K562 (cell line): ENCODE data around the gene ERFL. TPM values are rescaled to one million over a fixed set of nuclear protein-coding genes. Genes with fewer than 3 reads are reported as not detected.

Experiments
- HIVEP1 ChIP-seq: fragments of 250-450 bp; sonication (Bioruptor Pico); IDR thresholded peaks from 2 replicates; pipeline ENCODE4 v1.4.0; 2020; ENCODE audit warnings: mild to moderate bottlenecking
- NR2C2 ChIP-seq, 2 experiments: fragments of 200-800 bp in 1 of 2; sonication (Bioruptor generic) in 1 of 2; sonication (generic) in 1 of 2; formaldehyde crosslinking in 1 of 2; IDR thresholded peaks; 2 replicates each; pipeline versions ENCODE4 v1.6.1 to v1.8.0; 2016 to 2022; ENCODE audit warnings: mild to moderate bottlenecking in 1 of 2, missing compliant biosample characterization in 1 of 2, missing genetic modification characterization in 1 of 2, missing genetic modification reagents in 1 of 2
- SRSF1 ChIP-seq: fragments of 200-400 bp; formaldehyde crosslinking; IDR thresholded peaks from 2 replicates; pipeline ENCODE4 v1.6.1; 2017; ENCODE audit warnings: mild to moderate bottlenecking, low read depth, low read length, moderate library complexity
- TCF7 ChIP-seq: sonication (generic); IDR thresholded peaks from 2 replicates; pipeline ENCODE4 v1.6.1; 2016; ENCODE audit warnings: antibody characterized with exemption, borderline replicate concordance
- polyA plus RNA-seq, 8 experiments: library from polyadenylated mRNA; depleted of rRNA in 4 of 8; stranded (reverse) in 5 of 8; unstranded in 3 of 8; fragments of >200 nt; fragmentation: Nextera tagmentation in 2 of 8; fragmentation: Illumina TruSeq in 1 of 8; extraction: Ambion mirVana in 2 of 8; extraction: Trizol in 1 of 8; gene quantifications; 2 replicates each; pipeline versions ENCODE4 v1.2.1 to v1.2.3, GENCODE V29; 2011 to 2014; ENCODE audit warnings: inconsistent platforms in 1 of 8, missing spikeins in 1 of 8
- total RNA-seq, 7 experiments: library from RNA; depleted of rRNA in 6 of 7; stranded (reverse); fragments of >200 nt in 6 of 7; fragmentation: Illumina TruSeq in 2 of 7; extraction: Trizol in 2 of 7; gene quantifications; 2 replicates each; pipeline versions ENCODE4 v1.2.1 to v1.2.3, GENCODE V29; 2011 to 2021; ENCODE audit warnings: low replicate concordance in 1 of 7
- TF ChIP-seq, protein P1 (sequence below), 2 experiments: fragments of 450-650 bp; formaldehyde crosslinking in 1 of 2; IDR thresholded peaks; 2 replicates each; pipeline versions ENCODE4 v1.4.0 to v1.6.1; 2014 to 2020; ENCODE audit warnings: mild to moderate bottlenecking in 2 of 2, borderline replicate concordance in 1 of 2, low read depth in 1 of 2

ERFL gene
- total and polyA plus RNA-seq, 9 of the 15 experiments (the other 6 are each of a cell fraction or from before 2014, with no cell fraction given) = 0.07 to 0.75 (median 0.32) TPM; not detected in 4

DNA sequence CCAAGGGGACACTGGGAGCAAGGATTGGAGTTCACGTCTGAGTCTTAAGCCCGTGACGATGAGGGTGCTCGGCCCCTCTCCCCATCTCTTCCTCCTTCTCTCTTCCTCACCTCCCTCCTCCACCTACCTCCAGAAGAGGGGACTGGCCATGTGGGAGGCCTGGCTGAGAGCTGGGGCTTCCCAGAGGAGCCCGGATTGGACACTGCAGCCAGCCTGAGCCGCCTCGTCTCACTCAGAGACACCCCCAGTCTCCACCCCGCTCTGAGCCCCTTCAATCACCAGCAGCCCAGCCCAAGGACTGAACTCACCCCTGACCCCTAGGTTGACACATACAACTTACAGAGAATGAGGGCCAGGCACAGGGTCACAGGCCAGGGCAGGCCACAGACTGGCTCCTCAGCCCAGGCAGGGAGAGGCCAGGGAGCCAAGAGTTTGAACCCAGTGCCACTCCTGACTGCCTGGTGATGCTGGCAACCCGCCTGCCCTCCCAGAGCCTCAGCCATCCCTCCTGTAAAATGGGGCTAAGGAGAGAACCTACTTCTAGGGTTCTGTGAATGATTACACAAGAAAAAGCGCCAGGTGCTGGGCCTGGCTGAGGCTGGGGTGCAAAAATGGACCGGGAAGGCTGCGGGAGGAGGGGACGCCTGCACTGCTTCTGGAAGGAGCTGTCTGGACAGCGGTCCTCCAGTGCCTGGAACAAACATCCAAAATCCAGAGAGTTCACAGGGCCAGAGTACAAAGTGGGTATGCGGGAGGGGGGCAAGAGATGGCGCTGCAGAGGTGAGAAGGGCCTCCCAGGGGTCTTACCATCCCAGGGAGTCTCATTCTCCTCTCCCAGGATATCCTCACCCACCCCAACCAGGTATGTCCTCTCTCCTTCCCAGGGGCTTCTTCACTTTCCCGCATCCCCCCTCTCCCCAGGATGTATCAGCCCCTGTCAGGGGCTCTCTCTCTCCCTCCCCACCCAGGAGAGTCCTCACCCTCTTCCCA lies 50.0 kb downstream of the ERFL start (continued):
- no peak for TF ChIP-seq HIVEP1 (CRISPR knock-in tag)
- TF ChIP-seq, protein P1, sequence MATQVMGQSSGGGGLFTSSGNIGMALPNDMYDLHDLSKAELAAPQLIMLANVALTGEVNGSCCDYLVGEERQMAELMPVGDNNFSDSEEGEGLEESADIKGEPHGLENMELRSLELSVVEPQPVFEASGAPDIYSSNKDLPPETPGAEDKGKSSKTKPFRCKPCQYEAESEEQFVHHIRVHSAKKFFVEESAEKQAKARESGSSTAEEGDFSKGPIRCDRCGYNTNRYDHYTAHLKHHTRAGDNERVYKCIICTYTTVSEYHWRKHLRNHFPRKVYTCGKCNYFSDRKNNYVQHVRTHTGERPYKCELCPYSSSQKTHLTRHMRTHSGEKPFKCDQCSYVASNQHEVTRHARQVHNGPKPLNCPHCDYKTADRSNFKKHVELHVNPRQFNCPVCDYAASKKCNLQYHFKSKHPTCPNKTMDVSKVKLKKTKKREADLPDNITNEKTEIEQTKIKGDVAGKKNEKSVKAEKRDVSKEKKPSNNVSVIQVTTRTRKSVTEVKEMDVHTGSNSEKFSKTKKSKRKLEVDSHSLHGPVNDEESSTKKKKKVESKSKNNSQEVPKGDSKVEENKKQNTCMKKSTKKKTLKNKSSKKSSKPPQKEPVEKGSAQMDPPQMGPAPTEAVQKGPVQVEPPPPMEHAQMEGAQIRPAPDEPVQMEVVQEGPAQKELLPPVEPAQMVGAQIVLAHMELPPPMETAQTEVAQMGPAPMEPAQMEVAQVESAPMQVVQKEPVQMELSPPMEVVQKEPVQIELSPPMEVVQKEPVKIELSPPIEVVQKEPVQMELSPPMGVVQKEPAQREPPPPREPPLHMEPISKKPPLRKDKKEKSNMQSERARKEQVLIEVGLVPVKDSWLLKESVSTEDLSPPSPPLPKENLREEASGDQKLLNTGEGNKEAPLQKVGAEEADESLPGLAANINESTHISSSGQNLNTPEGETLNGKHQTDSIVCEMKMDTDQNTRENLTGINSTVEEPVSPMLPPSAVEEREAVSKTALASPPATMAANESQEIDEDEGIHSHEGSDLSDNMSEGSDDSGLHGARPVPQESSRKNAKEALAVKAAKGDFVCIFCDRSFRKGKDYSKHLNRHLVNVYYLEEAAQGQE (IDR thresholded peaks at IDR 0.05; ENCODE audit: borderline replicate concordance) = no peak
- TF ChIP-seq, protein P1 (CRISPR knock-in tag; IDR thresholded peaks at IDR 0.05; ENCODE audit: low read depth) = no peak
- no peak for TF ChIP-seq SRSF1
- TF ChIP-seq NR2C2 (CRISPR knock-in tag; IDR thresholded peaks at IDR 0.05) = no peak
- TF ChIP-seq NR2C2 (tag; IDR thresholded peaks at IDR 0.05) = no peak
- 0 out of 2 replicates have a peak, but pooled peaks have one; percentile 59 for TF ChIP-seq TCF7
